ENCODE data around the gene ASPSCR1. TPM values are rescaled to one million over a fixed set of nuclear protein-coding genes. Genes with fewer than 3 reads are reported as not detected.

ASPSCR1 gene
- total and polyA plus RNA-seq, 2 of the 13 experiments (the other 11 are each of a cell fraction or from before 2014, with no cell fraction given), result 274 to 314 TPM

- TF ChIP-seq, protein P1, sequence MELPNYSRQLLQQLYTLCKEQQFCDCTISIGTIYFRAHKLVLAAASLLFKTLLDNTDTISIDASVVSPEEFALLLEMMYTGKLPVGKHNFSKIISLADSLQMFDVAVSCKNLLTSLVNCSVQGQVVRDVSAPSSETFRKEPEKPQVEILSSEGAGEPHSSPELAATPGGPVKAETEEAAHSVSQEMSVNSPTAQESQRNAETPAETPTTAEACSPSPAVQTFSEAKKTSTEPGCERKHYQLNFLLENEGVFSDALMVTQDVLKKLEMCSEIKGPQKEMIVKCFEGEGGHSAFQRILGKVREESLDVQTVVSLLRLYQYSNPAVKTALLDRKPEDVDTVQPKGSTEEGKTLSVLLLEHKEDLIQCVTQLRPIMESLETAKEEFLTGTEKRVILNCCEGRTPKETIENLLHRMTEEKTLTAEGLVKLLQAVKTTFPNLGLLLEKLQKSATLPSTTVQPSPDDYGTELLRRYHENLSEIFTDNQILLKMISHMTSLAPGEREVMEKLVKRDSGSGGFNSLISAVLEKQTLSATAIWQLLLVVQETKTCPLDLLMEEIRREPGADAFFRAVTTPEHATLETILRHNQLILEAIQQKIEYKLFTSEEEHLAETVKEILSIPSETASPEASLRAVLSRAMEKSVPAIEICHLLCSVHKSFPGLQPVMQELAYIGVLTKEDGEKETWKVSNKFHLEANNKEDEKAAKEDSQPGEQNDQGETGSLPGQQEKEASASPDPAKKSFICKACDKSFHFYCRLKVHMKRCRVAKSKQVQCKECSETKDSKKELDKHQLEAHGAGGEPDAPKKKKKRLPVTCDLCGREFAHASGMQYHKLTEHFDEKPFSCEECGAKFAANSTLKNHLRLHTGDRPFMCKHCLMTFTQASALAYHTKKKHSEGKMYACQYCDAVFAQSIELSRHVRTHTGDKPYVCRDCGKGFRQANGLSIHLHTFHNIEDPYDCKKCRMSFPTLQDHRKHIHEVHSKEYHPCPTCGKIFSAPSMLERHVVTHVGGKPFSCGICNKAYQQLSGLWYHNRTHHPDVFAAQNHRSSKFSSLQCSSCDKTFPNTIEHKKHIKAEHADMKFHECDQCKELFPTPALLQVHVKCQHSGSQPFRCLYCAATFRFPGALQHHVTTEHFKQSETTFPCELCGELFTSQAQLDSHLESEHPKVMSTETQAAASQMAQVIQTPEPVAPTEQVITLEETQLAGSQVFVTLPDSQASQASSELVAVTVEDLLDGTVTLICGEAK (IDR thresholded peaks at IDR 0.05), result no peak
- TF ChIP-seq, protein P1 (CRISPR knock-in tag; IDR thresholded peaks at IDR 0.05), result no peak
- TF ChIP-seq TBX2 (CRISPR knock-in tag; IDR thresholded peaks at IDR 0.05; ENCODE audit: borderline replicate concordance) (no peak), PRPF4 (IDR thresholded peaks at IDR 0.05; ENCODE audit: low read depth, low read length, poor library complexity, severe bottlenecking) (no peak), REST (IDR thresholded peaks at IDR 0.05; ENCODE audit: borderline replicate concordance in 1 of 2, low read depth in 1 of 2, low read length in 2 of 2) (no peak), ZBTB1 (CRISPR knock-in tag; IDR thresholded peaks at IDR 0.05; ENCODE audit: borderline replicate concordance) (no peak)
- TF ChIP-seq, protein P2, sequence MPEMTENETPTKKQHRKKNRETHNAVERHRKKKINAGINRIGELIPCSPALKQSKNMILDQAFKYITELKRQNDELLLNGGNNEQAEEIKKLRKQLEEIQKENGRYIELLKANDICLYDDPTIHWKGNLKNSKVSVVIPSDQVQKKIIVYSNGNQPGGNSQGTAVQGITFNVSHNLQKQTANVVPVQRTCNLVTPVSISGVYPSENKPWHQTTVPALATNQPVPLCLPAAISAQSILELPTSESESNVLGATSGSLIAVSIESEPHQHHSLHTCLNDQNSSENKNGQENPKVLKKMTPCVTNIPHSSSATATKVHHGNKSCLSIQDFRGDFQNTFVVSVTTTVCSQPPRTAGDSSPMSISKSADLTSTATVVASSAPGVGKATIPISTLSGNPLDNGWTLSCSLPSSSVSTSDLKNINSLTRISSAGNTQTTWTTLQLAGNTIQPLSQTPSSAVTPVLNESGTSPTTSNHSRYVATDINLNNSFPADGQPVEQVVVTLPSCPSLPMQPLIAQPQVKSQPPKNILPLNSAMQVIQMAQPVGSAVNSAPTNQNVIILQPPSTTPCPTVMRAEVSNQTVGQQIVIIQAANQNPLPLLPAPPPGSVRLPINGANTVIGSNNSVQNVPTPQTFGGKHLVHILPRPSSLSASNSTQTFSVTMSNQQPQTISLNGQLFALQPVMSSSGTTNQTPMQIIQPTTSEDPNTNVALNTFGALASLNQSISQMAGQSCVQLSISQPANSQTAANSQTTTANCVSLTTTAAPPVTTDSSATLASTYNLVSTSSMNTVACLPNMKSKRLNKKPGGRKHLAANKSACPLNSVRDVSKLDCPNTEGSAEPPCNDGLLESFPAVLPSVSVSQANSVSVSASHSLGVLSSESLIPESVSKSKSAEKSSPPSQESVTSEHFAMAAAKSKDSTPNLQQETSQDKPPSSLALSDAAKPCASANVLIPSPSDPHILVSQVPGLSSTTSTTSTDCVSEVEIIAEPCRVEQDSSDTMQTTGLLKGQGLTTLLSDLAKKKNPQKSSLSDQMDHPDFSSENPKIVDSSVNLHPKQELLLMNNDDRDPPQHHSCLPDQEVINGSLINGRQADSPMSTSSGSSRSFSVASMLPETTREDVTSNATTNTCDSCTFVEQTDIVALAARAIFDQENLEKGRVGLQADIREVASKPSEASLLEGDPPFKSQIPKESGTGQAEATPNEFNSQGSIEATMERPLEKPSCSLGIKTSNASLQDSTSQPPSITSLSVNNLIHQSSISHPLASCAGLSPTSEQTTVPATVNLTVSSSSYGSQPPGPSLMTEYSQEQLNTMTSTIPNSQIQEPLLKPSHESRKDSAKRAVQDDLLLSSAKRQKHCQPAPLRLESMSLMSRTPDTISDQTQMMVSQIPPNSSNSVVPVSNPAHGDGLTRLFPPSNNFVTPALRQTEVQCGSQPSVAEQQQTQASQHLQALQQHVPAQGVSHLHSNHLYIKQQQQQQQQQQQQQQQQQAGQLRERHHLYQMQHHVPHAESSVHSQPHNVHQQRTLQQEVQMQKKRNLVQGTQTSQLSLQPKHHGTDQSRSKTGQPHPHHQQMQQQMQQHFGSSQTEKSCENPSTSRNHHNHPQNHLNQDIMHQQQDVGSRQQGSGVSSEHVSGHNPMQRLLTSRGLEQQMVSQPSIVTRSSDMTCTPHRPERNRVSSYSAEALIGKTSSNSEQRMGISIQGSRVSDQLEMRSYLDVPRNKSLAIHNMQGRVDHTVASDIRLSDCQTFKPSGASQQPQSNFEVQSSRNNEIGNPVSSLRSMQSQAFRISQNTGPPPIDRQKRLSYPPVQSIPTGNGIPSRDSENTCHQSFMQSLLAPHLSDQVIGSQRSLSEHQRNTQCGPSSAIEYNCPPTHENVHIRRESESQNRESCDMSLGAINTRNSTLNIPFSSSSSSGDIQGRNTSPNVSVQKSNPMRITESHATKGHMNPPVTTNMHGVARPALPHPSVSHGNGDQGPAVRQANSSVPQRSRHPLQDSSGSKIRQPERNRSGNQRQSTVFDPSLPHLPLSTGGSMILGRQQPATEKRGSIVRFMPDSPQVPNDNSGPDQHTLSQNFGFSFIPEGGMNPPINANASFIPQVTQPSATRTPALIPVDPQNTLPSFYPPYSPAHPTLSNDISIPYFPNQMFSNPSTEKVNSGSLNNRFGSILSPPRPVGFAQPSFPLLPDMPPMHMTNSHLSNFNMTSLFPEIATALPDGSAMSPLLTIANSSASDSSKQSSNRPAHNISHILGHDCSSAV (CRISPR knock-in tag; IDR thresholded peaks at IDR 0.05; ENCODE audit: borderline replicate concordance), result no peak
Measured at GRCh38 chr17:82039695-82040299, 62.4 kb downstream of the ASPSCR1 start (continued).
